ENCODE measurements around the gene DLL1.

DLL1 gene

GRCh38 chr6:170282512-170283158 lies 8.2 kb downstream of the DLL1 start:
- DNase-seq (ENCODE audit: low spot score): no peak

- DNase-seq (ENCODE audit: low spot score): no peak
Observed at GRCh38 chr6:170281331-170282292, 9.3 kb downstream of the DLL1 start.

- no peak for DNase-seq (ENCODE audit: low spot score)
Observed at GRCh38 chr6:170280689-170281045, 10.2 kb downstream of the DLL1 start.

- DNase-seq (ENCODE audit: low spot score): peak; percentile 76
Observed at GRCh38 chr6:170279977-170280688, 10.7 kb downstream of the DLL1 start.

GRCh38 chr6:170279426-170279825 lies 11.5 kb downstream of the DLL1 start:
- DNase-seq (ENCODE audit: low spot score): no peak

GRCh38 chr6:170278743-170279094 lies 12.2 kb downstream of the DLL1 start:
- no peak for DNase-seq (ENCODE audit: low spot score)

GRCh38 chr6:170277893-170278742 lies 12.8 kb downstream of the DLL1 start:
- DNase-seq (ENCODE audit: low spot score): no peak

- DNase-seq (ENCODE audit: low spot score): no peak
Observed at GRCh38 chr6:170276369-170277057, 14.4 kb downstream of the DLL1 start.

GRCh38 chr6:170274713-170275560 lies 15.9 kb downstream of the DLL1 start:
- DNase-seq (ENCODE audit: low spot score): no peak

GRCh38 chr6:170273681-170274080 lies 17.2 kb downstream of the DLL1 start:
- no peak for DNase-seq (ENCODE audit: low spot score)

GRCh38 chr6:170273191-170273590 lies 17.7 kb downstream of the DLL1 start:
- no peak for DNase-seq (ENCODE audit: low spot score)

- DNase-seq (ENCODE audit: low spot score): no peak
Observed at GRCh38 chr6:170272341-170273065, 18.4 kb downstream of the DLL1 start.

- no peak for DNase-seq (ENCODE audit: low spot score)
Observed at GRCh38 chr6:170271771-170272314, 19.0 kb downstream of the DLL1 start.

GRCh38 chr6:170270984-170271593 lies 19.8 kb downstream of the DLL1 start:
- no peak for DNase-seq (ENCODE audit: low spot score)

- no peak for DNase-seq (ENCODE audit: low spot score)
Observed at GRCh38 chr6:170269846-170270541, 20.9 kb downstream of the DLL1 start.

- DNase-seq (ENCODE audit: low spot score): no peak
Observed at GRCh38 chr6:170269151-170269845, 21.6 kb downstream of the DLL1 start.

Measured in AG20443 (cell line).